ENCODE results near the gene NPW.

Gene NPW

DNA sequence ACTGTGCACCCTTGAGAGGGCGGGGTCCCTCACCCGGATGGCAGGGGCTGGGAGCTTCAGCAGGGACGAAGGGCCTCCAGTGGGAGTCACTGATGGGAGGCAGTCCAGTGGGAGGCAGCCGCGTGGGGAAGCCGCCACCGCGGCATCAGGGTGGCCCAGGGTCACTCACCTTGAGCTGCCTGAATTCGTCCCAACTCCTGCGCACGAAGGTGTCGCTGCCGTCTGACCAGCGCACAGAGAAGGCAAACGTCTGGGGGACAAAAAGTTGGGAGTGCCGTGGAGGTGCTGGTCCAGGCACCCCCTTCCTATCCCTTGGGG, 38.9 kb upstream of the NPW start:
- Mint-ChIP-seq H3K27me3 (ENCODE audit: low read depth) (peaks cover 31% of the 10 kb centered on the region), H3K4me1 (ENCODE audit: low read depth) (peaks cover 14% of the 10 kb centered on the region), H3K9me3 (no peaks in the 10 kb centered on the region), H3K4me3 (no peak overlapping the region), H3K27ac (peak overlapping the region; percentile 20), H3K36me3 (ENCODE audit: low read depth) (peaks cover 2% of the 10 kb centered on the region)

DNA sequence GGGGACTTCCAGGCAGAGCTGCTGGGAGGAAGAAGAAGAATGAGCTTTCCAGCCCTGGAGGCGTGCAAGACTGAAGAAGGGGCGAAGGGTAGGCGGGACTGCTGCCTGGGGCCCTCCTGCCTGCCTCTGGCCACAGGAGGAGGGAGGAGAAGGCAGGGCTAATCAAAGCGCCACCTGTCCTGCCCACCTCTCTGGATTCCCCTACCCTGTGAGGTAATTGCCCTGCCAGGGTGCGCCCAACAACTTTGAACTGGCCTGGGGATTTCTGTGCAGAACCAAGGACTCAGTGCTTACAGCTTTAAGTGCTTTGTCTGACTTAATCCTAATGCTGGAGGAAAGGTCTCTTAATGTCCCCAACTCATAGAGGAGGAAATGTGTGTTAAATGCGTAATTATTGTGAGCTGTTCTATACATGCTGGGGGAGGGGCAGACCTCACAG, 38.2 kb upstream of the NPW start, which contains the start of gene NOXO1:
TSS of gene NOXO1 (minus strand) at position 72 of the 439 bp plus-strand sequence. CDS start 290 bp downstream, outside the sequence.
- Mint-ChIP-seq H3K4me1 (ENCODE audit: low read depth) (peaks cover 15% of the 10 kb centered on the region), H3K36me3 (ENCODE audit: low read depth) (peaks cover 5% of the 10 kb centered on the region), H3K27me3 (ENCODE audit: low read depth) (peaks cover 31% of the 10 kb centered on the region), H3K27ac (peak within 1 kb of the TSS; percentile 20), H3K4me3 (no peak within 1 kb of the TSS), H3K9me3 (no peaks in the 10 kb centered on the region)

DNA sequence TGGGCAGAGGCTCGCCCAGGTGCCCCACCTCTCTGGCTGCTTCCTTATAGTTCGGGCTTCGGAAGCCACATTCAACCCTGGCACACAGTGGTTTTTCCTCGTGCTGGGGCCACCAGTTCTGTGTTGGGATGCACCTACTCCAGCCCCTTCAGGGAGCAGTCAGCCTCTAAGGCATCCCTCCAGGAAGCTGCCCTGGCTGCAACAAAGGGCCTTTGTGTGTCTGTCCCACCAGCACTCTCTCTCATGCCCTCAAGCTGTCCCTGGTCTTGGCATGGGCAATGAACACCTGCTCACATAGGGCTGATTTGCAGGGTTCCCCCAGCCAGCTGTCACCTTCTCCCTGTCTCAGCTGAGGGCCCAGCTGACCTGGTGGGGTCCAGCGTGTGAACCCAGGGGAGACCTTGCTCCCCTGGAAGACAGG, 37.6 kb upstream of the NPW start:
- peaks cover 31% of the 10 kb centered on the region for H3K27me3 Mint-ChIP-seq (ENCODE audit: low read depth)
- no peak overlapping the region for H3K27ac Mint-ChIP-seq
- peaks cover 7% of the 10 kb centered on the region for H3K36me3 Mint-ChIP-seq (ENCODE audit: low read depth)
- H3K4me3 Mint-ChIP-seq = no peak overlapping the region
- H3K9me3 Mint-ChIP-seq = no peaks in the 10 kb centered on the region
- H3K4me1 Mint-ChIP-seq (ENCODE audit: low read depth) = peaks cover 15% of the 10 kb centered on the region

GRCh38 chr16:1982991-1983543, 36.5 kb upstream of the NPW start:
- peaks cover 5% of the 10 kb centered on the region for H3K36me3 Mint-ChIP-seq (ENCODE audit: low read depth)
- peaks cover 31% of the 10 kb centered on the region for H3K27me3 Mint-ChIP-seq (ENCODE audit: low read depth)
- no peaks in the 10 kb centered on the region for H3K9me3 Mint-ChIP-seq
- H3K4me3 Mint-ChIP-seq = peak overlapping the region; percentile 80
- peak overlapping the region; percentile 0 for H3K27ac Mint-ChIP-seq
- H3K4me1 Mint-ChIP-seq (ENCODE audit: low read depth) = peaks cover 16% of the 10 kb centered on the region

DNA sequence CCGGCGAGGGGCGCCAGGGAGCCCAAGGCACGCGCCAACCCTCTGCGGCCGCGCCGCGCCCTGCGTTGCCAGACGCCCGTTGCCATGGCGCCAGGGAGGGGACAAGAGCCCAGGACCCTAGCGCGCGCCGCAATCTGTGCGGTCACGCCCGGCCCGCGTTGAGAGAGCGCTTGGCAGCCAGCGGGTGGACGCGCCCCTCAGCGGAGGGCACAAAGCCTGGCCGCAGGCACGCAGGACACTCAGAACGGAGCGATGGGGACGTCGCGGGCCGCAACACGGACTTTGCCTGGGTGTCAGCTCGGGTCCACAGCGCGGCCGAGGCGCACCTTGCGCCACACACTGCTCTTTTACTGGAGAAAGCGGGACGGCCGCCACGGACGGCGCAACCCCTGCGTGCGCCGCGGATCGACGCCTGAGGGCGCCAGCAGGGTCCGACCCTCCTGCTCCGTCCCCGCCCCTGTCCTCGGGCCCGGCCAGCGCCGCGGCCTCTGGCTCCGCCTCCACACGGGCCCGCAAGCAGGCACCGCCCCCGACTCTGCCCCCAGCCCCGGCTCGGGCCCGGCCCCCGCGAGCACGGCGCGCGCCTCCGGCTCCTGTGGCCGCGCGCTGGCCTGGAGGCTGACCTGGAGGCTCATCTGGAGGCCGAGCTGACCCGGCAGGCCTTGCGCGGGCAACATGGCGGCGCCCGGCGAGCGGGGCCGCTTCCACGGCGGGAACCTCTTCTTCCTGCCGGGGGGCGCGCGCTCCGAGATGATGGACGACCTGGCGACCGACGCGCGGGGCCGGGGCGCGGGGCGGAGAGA, 35.8 kb upstream of the NPW start, which contains the start of gene GFER:
TSS of gene GFER (plus strand) at position 650 of the 803 bp plus-strand sequence. CDS start at position 676, 26 bp downstream.
- H3K36me3 Mint-ChIP-seq (ENCODE audit: low read depth) = peaks cover 8% of the 10 kb centered on the region
- H3K4me3 Mint-ChIP-seq = peak within 1 kb of the TSS; percentile 80
- H3K4me1 Mint-ChIP-seq (ENCODE audit: low read depth) = peaks cover 19% of the 10 kb centered on the region
- H3K9me3 Mint-ChIP-seq = no peaks in the 10 kb centered on the region
- H3K27me3 Mint-ChIP-seq (ENCODE audit: low read depth) = peaks cover 35% of the 10 kb centered on the region
- H3K27ac Mint-ChIP-seq = peak within 1 kb of the TSS; percentile 0

DNA sequence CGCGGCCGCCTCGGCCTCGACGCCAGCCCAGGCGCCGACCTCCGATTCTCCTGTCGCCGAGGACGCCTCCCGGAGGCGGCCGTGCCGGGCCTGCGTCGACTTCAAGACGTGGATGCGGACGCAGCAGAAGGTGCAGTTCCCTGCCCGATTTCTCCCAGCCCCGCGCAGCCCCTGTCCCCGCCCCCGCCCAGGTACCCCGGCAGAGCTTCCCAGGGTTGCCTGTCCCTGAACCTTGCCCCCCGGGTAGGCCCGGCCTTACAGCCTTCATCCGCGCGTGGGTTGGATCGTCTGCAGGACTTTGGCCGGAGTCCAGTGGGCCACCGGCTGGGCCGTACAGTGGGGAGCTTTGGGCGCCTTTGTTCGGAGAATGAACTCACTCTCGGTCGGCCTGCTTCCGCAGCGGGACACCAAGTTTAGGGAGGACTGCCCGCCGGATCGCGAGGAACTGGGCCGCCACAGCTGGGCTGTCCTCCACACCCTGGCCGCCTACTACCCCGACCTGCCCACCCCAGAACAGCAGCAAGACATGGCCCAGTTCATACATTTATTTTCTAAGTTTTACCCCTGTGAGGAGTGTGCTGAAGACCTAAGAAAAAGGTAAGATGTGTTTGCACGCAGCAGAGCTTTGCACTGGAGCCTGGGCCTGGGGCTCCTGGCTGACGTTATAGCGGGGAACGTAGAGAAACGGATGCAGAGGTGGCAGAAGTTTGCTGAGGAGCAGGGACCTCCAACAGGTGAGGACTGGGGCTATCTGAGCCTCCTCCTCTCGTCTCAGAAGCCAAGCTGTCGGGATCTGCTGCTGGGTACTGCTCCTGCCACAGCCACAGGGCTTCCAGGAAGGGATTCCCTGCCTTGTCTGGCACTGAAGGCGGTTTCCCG, 35.0 kb upstream of the NPW start:
- peaks cover 21% of the 10 kb centered on the region for H3K4me1 Mint-ChIP-seq (ENCODE audit: low read depth)
- peaks cover 39% of the 10 kb centered on the region for H3K27me3 Mint-ChIP-seq (ENCODE audit: low read depth)
- H3K27ac Mint-ChIP-seq = no peak overlapping the region
- peak overlapping the region; percentile 68 for H3K4me3 Mint-ChIP-seq
- peaks cover 10% of the 10 kb centered on the region for H3K36me3 Mint-ChIP-seq (ENCODE audit: low read depth)
- no peaks in the 10 kb centered on the region for H3K9me3 Mint-ChIP-seq

DNA sequence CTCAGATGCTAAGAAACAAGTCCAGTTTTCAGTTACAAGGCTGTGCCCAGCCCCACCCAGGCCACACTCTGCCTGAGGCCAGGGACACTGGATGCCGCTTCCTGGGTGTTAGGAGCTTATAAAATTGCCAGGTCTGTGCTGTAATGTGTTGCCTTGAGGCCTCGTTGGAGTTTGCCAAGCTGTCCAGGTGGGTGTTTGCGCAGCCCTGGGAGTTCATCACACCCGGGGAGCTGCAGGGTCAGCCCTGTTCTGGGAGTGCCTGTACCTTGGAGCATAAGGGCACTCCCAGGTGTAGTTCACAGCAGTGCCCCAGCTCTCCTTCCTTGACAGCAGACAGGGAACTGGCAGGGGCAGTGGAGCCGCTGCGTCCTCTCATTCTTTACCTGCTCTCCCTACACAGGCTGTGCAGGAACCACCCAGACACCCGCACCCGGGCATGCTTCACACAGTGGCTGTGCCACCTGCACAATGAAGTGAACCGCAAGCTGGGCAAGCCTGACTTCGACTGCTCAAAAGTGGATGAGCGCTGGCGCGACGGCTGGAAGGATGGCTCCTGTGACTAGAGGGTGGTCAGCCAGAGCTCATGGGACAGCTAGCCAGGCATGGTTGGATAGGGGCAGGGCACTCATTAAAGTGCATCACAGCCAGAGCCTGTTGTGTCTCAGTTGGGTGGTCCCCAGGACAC, 34.0 kb upstream of the NPW start:
- H3K4me1 Mint-ChIP-seq (ENCODE audit: low read depth) = peaks cover 21% of the 10 kb centered on the region
- peaks cover 10% of the 10 kb centered on the region for H3K36me3 Mint-ChIP-seq (ENCODE audit: low read depth)
- peak overlapping the region; percentile 68 for H3K4me3 Mint-ChIP-seq
- H3K27me3 Mint-ChIP-seq (ENCODE audit: low read depth) = peaks cover 35% of the 10 kb centered on the region
- no peaks in the 10 kb centered on the region for H3K9me3 Mint-ChIP-seq
- no peak overlapping the region for H3K27ac Mint-ChIP-seq

DNA sequence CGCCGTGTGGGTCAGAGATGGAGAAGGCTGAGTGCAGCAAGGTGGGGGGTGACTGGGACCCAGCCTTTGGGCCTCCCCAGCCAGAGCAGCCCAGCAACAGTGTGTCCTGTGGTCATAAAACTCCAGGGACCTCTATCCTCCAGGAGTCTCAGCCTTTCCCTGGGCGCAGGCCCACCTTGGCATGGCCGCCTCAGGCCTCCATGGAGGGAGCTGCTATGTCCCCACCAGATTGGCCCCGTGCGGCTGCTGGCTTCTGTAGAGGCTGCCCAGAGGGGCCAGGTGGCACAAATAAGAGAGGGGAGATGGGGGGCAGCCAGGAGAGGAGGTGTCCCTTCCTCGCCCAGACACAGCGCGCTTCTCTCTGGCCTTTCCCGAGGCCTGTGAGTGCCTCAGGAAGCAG, 32.4 kb upstream of the NPW start:
- Mint-ChIP-seq H3K4me1 (ENCODE audit: low read depth) (peaks cover 28% of the 10 kb centered on the region), H3K9me3 (no peaks in the 10 kb centered on the region), H3K27me3 (ENCODE audit: low read depth) (peaks cover 19% of the 10 kb centered on the region), H3K36me3 (ENCODE audit: low read depth) (peaks cover 10% of the 10 kb centered on the region), H3K27ac (no peak overlapping the region), H3K4me3 (no peak overlapping the region)

DNA sequence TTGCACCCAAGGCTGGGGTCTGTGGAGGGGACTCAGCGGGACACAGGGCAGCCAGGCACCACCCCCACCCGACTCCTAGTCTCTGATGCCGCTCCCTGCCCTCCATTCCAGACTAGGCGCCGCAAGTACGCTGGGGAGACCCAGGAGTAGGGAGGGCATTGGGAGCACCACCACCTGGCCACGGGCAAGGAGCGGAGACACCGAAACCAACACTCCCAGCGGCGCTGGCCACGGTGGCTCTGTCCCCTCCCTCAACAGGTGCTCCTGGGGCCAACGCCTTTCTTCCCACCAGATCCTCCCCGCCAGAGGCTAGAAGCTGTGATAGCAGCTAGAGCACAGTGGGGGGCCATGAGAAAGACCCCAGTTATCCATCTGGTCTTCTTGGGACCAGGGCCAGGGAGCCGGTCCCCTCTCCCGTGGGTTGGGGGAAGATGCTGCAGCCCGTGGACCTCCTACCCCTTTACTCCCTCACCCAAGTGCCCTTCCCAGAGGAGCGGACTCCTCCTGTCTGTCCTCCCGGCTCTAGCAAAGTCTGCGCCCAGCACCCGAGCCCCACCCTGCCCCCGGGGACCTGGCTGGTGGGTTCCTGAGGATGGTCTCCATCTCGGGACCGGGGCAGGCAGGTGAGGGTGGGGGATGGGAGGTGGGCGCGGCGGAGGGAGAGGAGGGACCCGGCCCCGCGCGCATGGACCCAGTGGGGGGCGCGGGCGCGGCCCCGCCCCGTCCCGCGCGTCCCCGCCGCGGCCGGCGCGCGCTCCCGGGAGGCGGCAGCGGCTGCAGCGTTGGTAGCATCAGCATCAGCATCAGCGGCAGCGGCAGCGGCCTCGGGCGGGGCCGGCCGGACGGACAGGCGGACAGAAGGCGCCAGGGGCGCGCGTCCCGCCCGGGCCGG, 30.1 kb upstream of the NPW start, which contains the start of gene SYNGR3:
TSS of gene SYNGR3 (plus strand) at position 762 of the 892 bp plus-strand sequence. CDS start 133 bp downstream, outside the sequence.
- H3K36me3 Mint-ChIP-seq (ENCODE audit: low read depth) = peaks cover 12% of the 10 kb centered on the region
- peak within 1 kb of the TSS; percentile 87 for H3K27ac Mint-ChIP-seq
- H3K4me1 Mint-ChIP-seq (ENCODE audit: low read depth) = peaks cover 29% of the 10 kb centered on the region
- H3K4me3 Mint-ChIP-seq = peak within 1 kb of the TSS; percentile 80
- H3K9me3 Mint-ChIP-seq = no peaks in the 10 kb centered on the region
- H3K27me3 Mint-ChIP-seq (ENCODE audit: low read depth) = peaks cover 8% of the 10 kb centered on the region

- peaks cover 25% of the 10 kb centered on the region for H3K4me1 Mint-ChIP-seq (ENCODE audit: low read depth)
- peaks cover 12% of the 10 kb centered on the region for H3K36me3 Mint-ChIP-seq (ENCODE audit: low read depth)
- peaks cover 8% of the 10 kb centered on the region for H3K27me3 Mint-ChIP-seq (ENCODE audit: low read depth)
- peak overlapping the region; percentile 75 for H3K4me3 Mint-ChIP-seq
- no peaks in the 10 kb centered on the region for H3K9me3 Mint-ChIP-seq
- H3K27ac Mint-ChIP-seq = no peak overlapping the region
Observed at GRCh38 chr16:1990101-1990350, 29.6 kb upstream of the NPW start.

- H3K4me1 Mint-ChIP-seq (ENCODE audit: low read depth) = peaks cover 22% of the 10 kb centered on the region
- H3K27me3 Mint-ChIP-seq (ENCODE audit: low read depth) = peaks cover 8% of the 10 kb centered on the region
- H3K4me3 Mint-ChIP-seq = peak overlapping the region; percentile 75
- H3K9me3 Mint-ChIP-seq = no peaks in the 10 kb centered on the region
- H3K27ac Mint-ChIP-seq = peak overlapping the region; percentile 87
- peaks cover 16% of the 10 kb centered on the region for H3K36me3 Mint-ChIP-seq (ENCODE audit: low read depth)
Observed at GRCh38 chr16:1990351-1991134, 29.0 kb upstream of the NPW start.

- H3K27ac Mint-ChIP-seq = peak overlapping the region; percentile 87
- no peaks in the 10 kb centered on the region for H3K9me3 Mint-ChIP-seq
- H3K36me3 Mint-ChIP-seq (ENCODE audit: low read depth) = peaks cover 16% of the 10 kb centered on the region
- H3K4me3 Mint-ChIP-seq = peak overlapping the region; percentile 75
- H3K4me1 Mint-ChIP-seq (ENCODE audit: low read depth) = peaks cover 21% of the 10 kb centered on the region
- peaks cover 8% of the 10 kb centered on the region for H3K27me3 Mint-ChIP-seq (ENCODE audit: low read depth)
Observed at GRCh38 chr16:1991135-1991551, 28.4 kb upstream of the NPW start.

- Mint-ChIP-seq H3K27me3 (ENCODE audit: low read depth) (peaks cover 8% of the 10 kb centered on the region), H3K4me1 (ENCODE audit: low read depth) (peaks cover 23% of the 10 kb centered on the region), H3K36me3 (ENCODE audit: low read depth) (peaks cover 12% of the 10 kb centered on the region), H3K27ac (peak overlapping the region; percentile 87), H3K9me3 (no peaks in the 10 kb centered on the region), H3K4me3 (peak overlapping the region; percentile 75)
Observed at GRCh38 chr16:1991588-1991947, 28.0 kb upstream of the NPW start.
